HL-60 (cell line): Measurements from ENCODE around the gene CRYBA2.

Source experiments
- CTCF ChIP-seq: IDR thresholded peaks from one replicate; pipeline ENCODE4 v1.5.1; 2011; ENCODE audit warnings: low read length, control low read depth, inconsistent platforms; ENCODE audit not compliant: insufficient read depth
- POLR2AphosphoS5 ChIP-seq: IDR thresholded peaks from 2 replicates; pipeline ENCODE4 v1.6.1; 2012; ENCODE audit warnings: low read depth
- REST ChIP-seq: IDR thresholded peaks from 2 replicates; pipeline ENCODE4 v1.6.1; 2012; ENCODE audit warnings: low read depth; ENCODE audit not compliant: insufficient replicate concordance
- SPI1 ChIP-seq: IDR thresholded peaks from 2 replicates; pipeline ENCODE4 v1.6.1; 2012; ENCODE audit warnings: low read depth, mild to moderate bottlenecking, borderline replicate concordance

- no peak for TF ChIP-seq CTCF
- TF ChIP-seq POLR2AphosphoS5: no peak
- no peak for TF ChIP-seq REST
- no peak for TF ChIP-seq SPI1
Measured at GRCh38 chr2:219028141-219028540, 34.9 kb upstream of the CRYBA2 start.
